ENCODE measurements around the gene NR5A2.

GRCh38 chr1:200082329-200082728, 54.8 kb downstream of the NR5A2 start:
- TF ChIP-seq CTCF (IDR thresholded peaks at IDR 0.05) = no peak
- TF ChIP-seq POLR2A (IDR thresholded peaks at IDR 0.05) = no peak
